Measurements from ENCODE around the gene FBLN1. TPM values are rescaled to one million over a fixed set of nuclear protein-coding genes. Genes with fewer than 3 reads are reported as not detected.

The FBLN1 gene
- polyA plus RNA-seq, 1 of the 3 experiments (the other 2 are of a cell fraction): 147 TPM

DNA sequence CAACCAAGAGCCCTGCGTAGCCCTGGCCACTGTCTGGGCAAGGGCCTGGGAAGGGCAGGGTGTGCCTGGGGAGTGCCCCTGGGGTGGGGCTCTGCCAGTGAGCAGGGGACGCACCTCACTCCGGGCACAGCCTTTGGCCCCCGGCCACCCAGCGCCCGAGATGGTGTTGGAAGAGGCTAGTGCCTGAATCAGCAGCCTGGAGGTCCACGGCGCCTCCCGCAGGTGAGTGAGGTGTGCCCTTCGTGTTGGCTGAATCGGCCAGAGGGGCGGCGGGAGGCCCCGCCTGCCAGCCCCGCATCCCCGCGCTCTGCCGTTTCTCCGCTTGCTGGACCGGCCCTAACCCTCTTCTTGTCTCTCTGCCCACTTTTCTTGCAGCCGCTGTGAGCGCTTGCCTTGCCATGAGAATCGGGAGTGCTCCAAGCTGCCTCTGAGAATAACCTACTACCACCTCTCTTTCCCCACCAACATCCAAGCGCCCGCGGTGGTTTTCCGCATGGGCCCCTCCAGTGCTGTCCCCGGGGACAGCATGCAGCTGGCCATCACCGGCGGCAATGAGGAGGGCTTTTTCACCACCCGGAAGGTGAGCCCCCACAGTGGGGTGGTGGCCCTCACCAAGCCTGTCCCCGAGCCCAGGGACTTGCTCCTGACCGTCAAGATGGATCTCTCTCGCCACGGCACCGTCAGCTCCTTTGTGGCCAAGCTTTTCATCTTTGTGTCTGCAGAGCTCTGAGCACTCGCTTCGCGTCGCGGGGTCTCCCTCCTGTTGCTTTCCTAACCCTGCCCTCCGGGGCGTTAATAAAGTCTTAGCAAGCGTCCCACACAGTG lies 60.1 kb downstream of the FBLN1 start:
- no peak overlapping the region for H2AFZ ChIP-seq (ENCODE audit: low read depth)
- no peak overlapping the region for H3K9ac ChIP-seq
- H3F3A ChIP-seq (replicated peaks; ENCODE audit: insufficient read depth): no peaks in the 10 kb centered on the region
- H3K9me3 ChIP-seq: no peaks in the 10 kb centered on the region; the same call in 1 of the 2 replicates
- no peaks in the 10 kb centered on the region for H4K20me1 ChIP-seq (ENCODE audit: insufficient read depth)
- 92% methylated on average over 35 of the region's 44 CpGs for WGBS (ENCODE audit: low lambda C conversion rate)
- no peak overlapping the region for H3K4me2 ChIP-seq
- peaks cover 0 to 8% of the 10 kb centered on the region in 2 experiments; a peak in 1 of 4 replicates for H3K4me1 ChIP-seq (ENCODE audit: control insufficient read depth in 1 of 2, insufficient read depth in 2 of 2, low read depth in 1 of 2, low read length in 1 of 2)
- TF ChIP-seq SIN3A (IDR thresholded peaks at IDR 0.05; ENCODE audit: borderline replicate concordance, low read depth, low read length): no peak
- TF ChIP-seq, protein P1, sequence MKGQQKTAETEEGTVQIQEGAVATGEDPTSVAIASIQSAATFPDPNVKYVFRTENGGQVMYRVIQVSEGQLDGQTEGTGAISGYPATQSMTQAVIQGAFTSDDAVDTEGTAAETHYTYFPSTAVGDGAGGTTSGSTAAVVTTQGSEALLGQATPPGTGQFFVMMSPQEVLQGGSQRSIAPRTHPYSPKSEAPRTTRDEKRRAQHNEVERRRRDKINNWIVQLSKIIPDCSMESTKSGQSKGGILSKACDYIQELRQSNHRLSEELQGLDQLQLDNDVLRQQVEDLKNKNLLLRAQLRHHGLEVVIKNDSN (IDR thresholded peaks at IDR 0.05; ENCODE audit: borderline replicate concordance, low read depth): no peak
- TF ChIP-seq MXI1 (IDR thresholded peaks at IDR 0.05; ENCODE audit: low read depth, low read length): no peak
- TF ChIP-seq CHD2 (IDR thresholded peaks at IDR 0.05; ENCODE audit: low read length, partially characterized antibody): no peak
- ChIA-PET POLR2A (no interaction called here), CTCF (interaction anchor here (0.9 to 4.8 kb wide), 3 partner anchors 9 to 56 kb away, joined by 3 to 34 read pairs (median 24); no protein-coding TSS in a partner anchor)
- no peaks in the 10 kb centered on the region for H3K9me2 ChIP-seq
- H3K4me3 ChIP-seq (ENCODE audit: low read depth in 2 of 2, low read length in 1 of 2): no peak overlapping the region
- DNase-seq: no peak
- no peaks in the 10 kb centered on the region for H3K79me2 ChIP-seq (ENCODE audit: insufficient read depth)
- H3K27ac ChIP-seq (ENCODE audit: low read depth in 2 of 2, low read length in 1 of 2): no peak overlapping the region
- peaks cover 10 to 15% of the 10 kb centered on the region in 2 experiments for H3K36me3 ChIP-seq (replicated peaks in 1 of 2; ENCODE audit: control insufficient read depth in 1 of 2, insufficient read depth in 2 of 2, low read length in 1 of 2)
- no peaks in the 10 kb centered on the region for H3K27me3 ChIP-seq (ENCODE audit: insufficient read depth)

DNA sequence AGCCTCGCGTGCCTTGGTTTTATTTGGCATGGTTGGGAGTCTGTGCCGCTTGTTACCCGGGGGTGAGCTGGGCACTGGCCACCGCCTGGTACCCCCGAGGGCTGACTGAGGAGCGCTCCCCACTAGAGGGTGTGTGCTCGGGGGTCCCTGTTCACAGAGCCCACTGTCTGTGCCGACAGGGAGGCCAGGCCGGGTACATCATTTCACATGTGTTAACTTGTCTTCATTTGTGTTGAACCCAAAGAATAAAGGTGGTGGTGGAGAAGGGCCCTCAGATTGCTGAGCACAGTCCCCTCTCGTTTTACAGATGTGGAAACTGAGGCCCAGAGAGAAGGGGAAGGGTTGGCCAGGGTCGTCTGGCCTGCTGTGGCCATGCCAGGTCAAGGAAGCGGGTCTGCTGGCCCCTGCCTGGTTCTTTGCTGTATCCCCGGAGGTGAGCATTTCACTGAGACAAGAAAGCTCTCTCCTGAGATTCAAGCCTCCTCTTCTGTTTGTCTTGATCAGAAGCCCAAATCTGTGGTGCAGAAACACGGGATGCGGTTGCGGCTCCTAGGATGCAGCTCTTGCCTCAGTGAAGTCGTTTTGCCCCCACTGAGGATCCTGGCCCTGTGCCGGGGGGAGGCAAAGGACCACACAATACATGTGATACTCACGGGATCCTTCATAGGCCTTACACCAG lies 60.8 kb downstream of the FBLN1 start:
- CTCF ChIA-PET: interaction anchor here (4.5 to 4.8 kb wide), 2 partner anchors 10 to 14 kb away, joined by 24 to 34 read pairs; no protein-coding TSS in a partner anchor
- Histone ChIP-seq H3F3A (replicated peaks; ENCODE audit: insufficient read depth) (no peaks in the 10 kb centered on the region), H3K9me2 (no peaks in the 10 kb centered on the region), H3K27me3 (ENCODE audit: insufficient read depth) (no peaks in the 10 kb centered on the region), H3K9me3 (no peaks in the 10 kb centered on the region; the same call in 1 of the 2 replicates), H4K20me1 (ENCODE audit: insufficient read depth) (no peaks in the 10 kb centered on the region), H2AFZ (ENCODE audit: low read depth) (no peak overlapping the region), H3K4me1 (ENCODE audit: control insufficient read depth in 1 of 2, insufficient read depth in 2 of 2, low read depth in 1 of 2, low read length in 1 of 2) (peaks cover 0 to 8% of the 10 kb centered on the region in 2 experiments; a peak in 1 of 4 replicates), H3K4me3 (ENCODE audit: low read depth in 2 of 2, low read length in 1 of 2) (no peak overlapping the region), H3K79me2 (ENCODE audit: insufficient read depth) (no peaks in the 10 kb centered on the region), H3K27ac (ENCODE audit: low read depth in 2 of 2, low read length in 1 of 2) (no peak overlapping the region), H3K36me3 (replicated peaks in 1 of 2; ENCODE audit: control insufficient read depth in 1 of 2, insufficient read depth in 2 of 2, low read length in 1 of 2) (peaks cover 10 to 15% of the 10 kb centered on the region in 2 experiments), H3K4me2 (no peak overlapping the region), H3K9ac (no peak overlapping the region)
- TF ChIP-seq TCF12 (IDR thresholded peaks at IDR 0.05) (no peak), GATA2 (CRISPR knock-in tag; IDR thresholded peaks at IDR 0.05) (no peak), EZH2phosphoT487 (IDR thresholded peaks at IDR 0.05; ENCODE audit: borderline replicate concordance, low read depth) (no peak), NRF1 (IDR thresholded peaks at IDR 0.05; ENCODE audit: low read depth, low read length) (no peak), RFX5 (IDR thresholded peaks at IDR 0.05; ENCODE audit: low read length) (no peak), RCOR1 (IDR thresholded peaks at IDR 0.05; ENCODE audit: low read length) (no peak)
- TF ChIP-seq, protein P2, sequence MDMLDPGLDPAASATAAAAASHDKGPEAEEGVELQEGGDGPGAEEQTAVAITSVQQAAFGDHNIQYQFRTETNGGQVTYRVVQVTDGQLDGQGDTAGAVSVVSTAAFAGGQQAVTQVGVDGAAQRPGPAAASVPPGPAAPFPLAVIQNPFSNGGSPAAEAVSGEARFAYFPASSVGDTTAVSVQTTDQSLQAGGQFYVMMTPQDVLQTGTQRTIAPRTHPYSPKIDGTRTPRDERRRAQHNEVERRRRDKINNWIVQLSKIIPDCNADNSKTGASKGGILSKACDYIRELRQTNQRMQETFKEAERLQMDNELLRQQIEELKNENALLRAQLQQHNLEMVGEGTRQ (IDR thresholded peaks at IDR 0.05; ENCODE audit: borderline replicate concordance, low read depth, low read length): no peak
- TF ChIP-seq, protein P3, sequence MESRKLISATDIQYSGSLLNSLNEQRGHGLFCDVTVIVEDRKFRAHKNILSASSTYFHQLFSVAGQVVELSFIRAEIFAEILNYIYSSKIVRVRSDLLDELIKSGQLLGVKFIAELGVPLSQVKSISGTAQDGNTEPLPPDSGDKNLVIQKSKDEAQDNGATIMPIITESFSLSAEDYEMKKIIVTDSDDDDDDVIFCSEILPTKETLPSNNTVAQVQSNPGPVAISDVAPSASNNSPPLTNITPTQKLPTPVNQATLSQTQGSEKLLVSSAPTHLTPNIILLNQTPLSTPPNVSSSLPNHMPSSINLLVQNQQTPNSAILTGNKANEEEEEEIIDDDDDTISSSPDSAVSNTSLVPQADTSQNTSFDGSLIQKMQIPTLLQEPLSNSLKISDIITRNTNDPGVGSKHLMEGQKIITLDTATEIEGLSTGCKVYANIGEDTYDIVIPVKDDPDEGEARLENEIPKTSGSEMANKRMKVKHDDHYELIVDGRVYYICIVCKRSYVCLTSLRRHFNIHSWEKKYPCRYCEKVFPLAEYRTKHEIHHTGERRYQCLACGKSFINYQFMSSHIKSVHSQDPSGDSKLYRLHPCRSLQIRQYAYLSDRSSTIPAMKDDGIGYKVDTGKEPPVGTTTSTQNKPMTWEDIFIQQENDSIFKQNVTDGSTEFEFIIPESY (IDR thresholded peaks at IDR 0.05; ENCODE audit: borderline replicate concordance, low read depth): no peak
- TF ChIP-seq, protein P1 (IDR thresholded peaks at IDR 0.05; ENCODE audit: borderline replicate concordance, low read depth): no peak
- DNase-seq: no peak
- 92% methylated on average over 12 of the region's 20 CpGs for WGBS (ENCODE audit: low lambda C conversion rate)
- POLR2A ChIA-PET: no interaction called here
